ENCODE data around the gene CATSPERE.
"Not testable (repeated sequence)": the region's sequence is repeated elsewhere in the genome, so short reads cannot be mapped to it uniquely, and the experiment has no call there.

Gene CATSPERE

GRCh38 chr1:244536316-244536715 lies 75.2 kb downstream of the CATSPERE start:
- TF ChIP-seq, protein P1, sequence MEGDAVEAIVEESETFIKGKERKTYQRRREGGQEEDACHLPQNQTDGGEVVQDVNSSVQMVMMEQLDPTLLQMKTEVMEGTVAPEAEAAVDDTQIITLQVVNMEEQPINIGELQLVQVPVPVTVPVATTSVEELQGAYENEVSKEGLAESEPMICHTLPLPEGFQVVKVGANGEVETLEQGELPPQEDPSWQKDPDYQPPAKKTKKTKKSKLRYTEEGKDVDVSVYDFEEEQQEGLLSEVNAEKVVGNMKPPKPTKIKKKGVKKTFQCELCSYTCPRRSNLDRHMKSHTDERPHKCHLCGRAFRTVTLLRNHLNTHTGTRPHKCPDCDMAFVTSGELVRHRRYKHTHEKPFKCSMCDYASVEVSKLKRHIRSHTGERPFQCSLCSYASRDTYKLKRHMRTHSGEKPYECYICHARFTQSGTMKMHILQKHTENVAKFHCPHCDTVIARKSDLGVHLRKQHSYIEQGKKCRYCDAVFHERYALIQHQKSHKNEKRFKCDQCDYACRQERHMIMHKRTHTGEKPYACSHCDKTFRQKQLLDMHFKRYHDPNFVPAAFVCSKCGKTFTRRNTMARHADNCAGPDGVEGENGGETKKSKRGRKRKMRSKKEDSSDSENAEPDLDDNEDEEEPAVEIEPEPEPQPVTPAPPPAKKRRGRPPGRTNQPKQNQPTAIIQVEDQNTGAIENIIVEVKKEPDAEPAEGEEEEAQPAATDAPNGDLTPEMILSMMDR (IDR thresholded peaks at IDR 0.05; ENCODE audit: low read depth, low read length): no peak
- DNase-seq (ENCODE audit: low read depth in 2 of 2): no peak
- no peak overlapping the region for H3K4me3 ChIP-seq (replicated peaks in 1 of 2; ENCODE audit: low read depth in 2 of 2, low read length in 2 of 2)

DNA sequence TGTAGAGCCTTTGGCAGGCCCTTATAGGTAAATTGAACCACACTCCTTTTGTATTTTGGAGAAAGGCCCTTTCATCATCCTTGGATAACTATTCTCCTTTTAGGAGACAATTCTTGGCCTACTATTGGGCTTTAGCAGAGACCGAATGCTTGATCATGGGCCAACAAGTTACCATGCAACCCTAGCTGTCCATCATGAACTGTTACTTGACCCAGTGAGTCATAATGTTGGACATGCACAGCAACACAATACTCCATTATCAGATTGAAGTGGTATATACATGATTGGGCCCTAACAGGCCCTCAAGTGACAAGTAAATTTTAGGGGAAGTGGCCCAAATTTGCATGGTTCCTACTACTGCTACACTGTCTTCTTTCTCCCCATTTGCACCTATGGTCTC lies 84.4 kb downstream of the CATSPERE start:
- DNase-seq (ENCODE audit: low read depth in 2 of 2): peak; percentile 21 to 25
- H3K4me3 ChIP-seq (replicated peaks in 1 of 2; ENCODE audit: low read depth in 2 of 2, low read length in 2 of 2): no peak overlapping the region
- TF ChIP-seq, protein P1 (IDR thresholded peaks at IDR 0.05; ENCODE audit: low read depth, low read length): no peak

GRCh38 chr1:244548558-244549115 lies 87.6 kb downstream of the CATSPERE start:
- TF ChIP-seq, protein P1 (IDR thresholded peaks at IDR 0.05; ENCODE audit: low read depth, low read length): no peak
- peak in 1 of 2 donors; percentile 81 for DNase-seq (ENCODE audit: low read depth in 2 of 2)

GRCh38 chr1:244552336-244552735 lies 91.3 kb downstream of the CATSPERE start:
- TF ChIP-seq, protein P1 (IDR thresholded peaks at IDR 0.05; ENCODE audit: low read depth, low read length): no peak
- DNase-seq (ENCODE audit: low read depth in 2 of 2): peak in 1 of 2 donors; percentile 54
- H3K4me3 ChIP-seq (replicated peaks in 1 of 2; ENCODE audit: low read depth in 2 of 2, low read length in 2 of 2): no peak overlapping the region

More at GRCh38 chr1:244548558-244549115, 87.6 kb downstream of the CATSPERE start:
- no peak overlapping the region for H3K4me3 ChIP-seq (replicated peaks in 1 of 2; ENCODE audit: low read depth in 2 of 2, low read length in 2 of 2)

GRCh38 chr1:244556263-244556662 lies 95.2 kb downstream of the CATSPERE start:
- no peak for DNase-seq (ENCODE audit: low read depth in 2 of 2)
- TF ChIP-seq, protein P1 (IDR thresholded peaks at IDR 0.05; ENCODE audit: low read depth, low read length): no peak
- H3K4me3 ChIP-seq (replicated peaks in 1 of 2; ENCODE audit: low read depth in 2 of 2, low read length in 2 of 2): no peak overlapping the region

GRCh38 chr1:244557565-244557964 lies 96.5 kb downstream of the CATSPERE start:
- H3K4me3 ChIP-seq (replicated peaks in 1 of 2; ENCODE audit: low read depth in 2 of 2, low read length in 2 of 2): no peak overlapping the region
- DNase-seq (ENCODE audit: low read depth in 2 of 2): no peak
- TF ChIP-seq, protein P1 (IDR thresholded peaks at IDR 0.05; ENCODE audit: low read depth, low read length): no peak

DNA sequence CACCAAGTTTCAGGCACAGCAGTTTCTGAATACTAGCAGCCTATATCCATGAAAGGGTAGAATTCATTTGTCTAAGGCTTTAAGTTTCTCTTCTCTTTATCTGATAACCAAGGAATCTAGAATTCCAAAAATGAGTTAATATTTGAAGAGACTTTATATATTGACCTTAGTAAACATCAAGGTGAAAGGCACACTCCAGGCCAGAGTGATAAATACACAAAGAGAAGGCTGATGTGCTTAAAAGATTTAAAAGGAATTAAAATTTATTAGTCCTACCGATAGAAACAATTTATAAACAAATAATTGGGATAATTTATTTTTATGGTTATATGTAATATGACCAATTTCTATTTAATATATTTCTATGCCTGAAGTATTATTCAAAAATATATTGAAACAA lies 98.5 kb downstream of the CATSPERE start:
- no peak overlapping the region for H3K4me3 ChIP-seq (replicated peaks in 1 of 2; ENCODE audit: low read depth in 2 of 2, low read length in 2 of 2)
- TF ChIP-seq, protein P1 (IDR thresholded peaks at IDR 0.05; ENCODE audit: low read depth, low read length): no peak
- DNase-seq (ENCODE audit: low read depth in 2 of 2): no peak

- H3K4me3 ChIP-seq (replicated peaks in 1 of 2; ENCODE audit: low read depth in 2 of 2, low read length in 2 of 2); DNase-seq (ENCODE audit: low read depth in 2 of 2): not testable (repeated sequence)
Measured at GRCh38 chr1:244562877-244563276, 101.8 kb downstream of the CATSPERE start.

All from cardiac fibroblast (primary cell).